ENCODE measurements around the gene ADM.

GRCh38 chr11:10310301-10310841, 5.5 kb downstream of the ADM start:
- TF ChIP-seq, protein P1, sequence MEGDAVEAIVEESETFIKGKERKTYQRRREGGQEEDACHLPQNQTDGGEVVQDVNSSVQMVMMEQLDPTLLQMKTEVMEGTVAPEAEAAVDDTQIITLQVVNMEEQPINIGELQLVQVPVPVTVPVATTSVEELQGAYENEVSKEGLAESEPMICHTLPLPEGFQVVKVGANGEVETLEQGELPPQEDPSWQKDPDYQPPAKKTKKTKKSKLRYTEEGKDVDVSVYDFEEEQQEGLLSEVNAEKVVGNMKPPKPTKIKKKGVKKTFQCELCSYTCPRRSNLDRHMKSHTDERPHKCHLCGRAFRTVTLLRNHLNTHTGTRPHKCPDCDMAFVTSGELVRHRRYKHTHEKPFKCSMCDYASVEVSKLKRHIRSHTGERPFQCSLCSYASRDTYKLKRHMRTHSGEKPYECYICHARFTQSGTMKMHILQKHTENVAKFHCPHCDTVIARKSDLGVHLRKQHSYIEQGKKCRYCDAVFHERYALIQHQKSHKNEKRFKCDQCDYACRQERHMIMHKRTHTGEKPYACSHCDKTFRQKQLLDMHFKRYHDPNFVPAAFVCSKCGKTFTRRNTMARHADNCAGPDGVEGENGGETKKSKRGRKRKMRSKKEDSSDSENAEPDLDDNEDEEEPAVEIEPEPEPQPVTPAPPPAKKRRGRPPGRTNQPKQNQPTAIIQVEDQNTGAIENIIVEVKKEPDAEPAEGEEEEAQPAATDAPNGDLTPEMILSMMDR (IDR thresholded peaks at IDR 0.05; ENCODE audit: low read length) = no peak
- TF ChIP-seq EZH2 (IDR thresholded peaks at IDR 0.05; ENCODE audit: borderline replicate concordance, low read length) = no peak
